Astrocyte (in vitro differentiated cells and primary cell): ENCODE data around the gene ZNF503. TPM values are rescaled to one million over a fixed set of nuclear protein-coding genes. Genes with fewer than 3 reads are reported as not detected.

Experiments used
- DNase-seq: peaks from one replicate; pipeline ENCODE4 v3.0.0-alpha.2; 2010; ENCODE audit warnings: low read depth
- FAIRE-seq: peaks from 2 replicates; lab custom pipeline; 2011; peaks lifted over from hg19 to GRCh38; lab: Jason Lieb, UNC
- H2AFZ ChIP-seq: 2 replicates; pipeline ENCODE4 v1.6.0; 2012; ENCODE audit warnings: low read depth, low read length, inconsistent platforms
- H3K27ac ChIP-seq: 2 replicates; pipeline ENCODE4 v1.5.1; 2011; ENCODE audit warnings: low read depth, low read length, inconsistent platforms
- H3K27me3 ChIP-seq: 2 replicates; pipeline ENCODE4 v1.6.0; 2011; ENCODE audit warnings: low read length, inconsistent platforms; ENCODE audit not compliant: insufficient read depth
- H3K36me3 ChIP-seq: 2 replicates; pipeline ENCODE4 v1.5.1; 2011; ENCODE audit warnings: low read length, inconsistent platforms; ENCODE audit not compliant: insufficient read depth
- H3K4me1 ChIP-seq: 2 replicates; pipeline ENCODE4 v1.5.1; 2011; ENCODE audit warnings: low read length, inconsistent platforms; ENCODE audit not compliant: insufficient read depth
- H3K4me2 ChIP-seq: 2 replicates; pipeline ENCODE4 v1.6.0; 2012; ENCODE audit warnings: low read length, inconsistent platforms
- H3K4me3 ChIP-seq: 2 replicates; pipeline ENCODE4 v1.5.1; 2011; ENCODE audit warnings: low read depth, mild to moderate bottlenecking, low read length, inconsistent platforms; ENCODE audit not compliant: insufficient read depth
- H3K79me2 ChIP-seq: 2 replicates; pipeline ENCODE4 v1.6.0; 2012; ENCODE audit warnings: mild to moderate bottlenecking, low read length, inconsistent platforms; ENCODE audit not compliant: insufficient read depth
- H3K9ac ChIP-seq: 2 replicates; pipeline ENCODE4 v1.6.0; 2012; ENCODE audit warnings: mild to moderate bottlenecking, low read length, inconsistent platforms
- H3K9me3 ChIP-seq: 2 replicates; pipeline ENCODE4 v1.5.1; 2012; ENCODE audit warnings: low read depth, mild to moderate bottlenecking, low read length, inconsistent platforms; ENCODE audit not compliant: insufficient read depth
- H4K20me1 ChIP-seq: 2 replicates; pipeline ENCODE4 v1.6.0; 2012; ENCODE audit warnings: low read length, inconsistent platforms; ENCODE audit not compliant: insufficient read depth
- H3K27ac Mint-ChIP-seq: one replicate; pipeline ENCODE4 v1.8.0; 2021; ENCODE audit warnings: mild to moderate bottlenecking, mixed read lengths; ENCODE audit not compliant: unreplicated experiment
- H3K27me3 Mint-ChIP-seq: one replicate; pipeline ENCODE4 v1.8.0; 2021; ENCODE audit warnings: low read depth, mixed read lengths; ENCODE audit not compliant: unreplicated experiment
- H3K36me3 Mint-ChIP-seq: one replicate; pipeline ENCODE4 v1.8.0; 2021; ENCODE audit warnings: low read depth, mixed read lengths; ENCODE audit not compliant: unreplicated experiment
- H3K4me1 Mint-ChIP-seq: one replicate; pipeline ENCODE4 v1.8.0; 2021; ENCODE audit warnings: low read depth, mixed read lengths; ENCODE audit not compliant: unreplicated experiment
- H3K4me3 Mint-ChIP-seq: one replicate; pipeline ENCODE4 v1.8.0; 2021; ENCODE audit warnings: mild to moderate bottlenecking, moderate library complexity, mixed read lengths; ENCODE audit not compliant: unreplicated experiment
- H3K9me3 Mint-ChIP-seq: one replicate; pipeline ENCODE4 v1.8.0; 2021; ENCODE audit warnings: mild to moderate bottlenecking, mixed read lengths; ENCODE audit not compliant: unreplicated experiment
- CTCF ChIP-seq: IDR thresholded peaks from 2 replicates; pipeline ENCODE4 v1.5.1; 2011; ENCODE audit warnings: low read depth, mild to moderate bottlenecking, inconsistent platforms, low read length, moderate library complexity; ENCODE audit not compliant: insufficient read depth
- EZH2 ChIP-seq: IDR thresholded peaks from 2 replicates; pipeline ENCODE4 v1.6.1; 2012; ENCODE audit warnings: mild to moderate bottlenecking, low read length, inconsistent platforms; ENCODE audit not compliant: insufficient read depth
- total RNA-seq: library from RNA; stranded (reverse); gene quantifications from 2 replicates; pipeline ENCODE4 v1.2.1, GENCODE V29; 2021

ZNF503 gene
- total RNA-seq, 1 donor from 2014 or later: 11.9 TPM

- peaks cover 4% of the 10 kb centered on the region for H3K36me3 Mint-ChIP-seq
- H3K4me1 Mint-ChIP-seq: no peaks in the 10 kb centered on the region
- TF ChIP-seq CTCF: no peak
- TF ChIP-seq EZH2: no peak
- no peak overlapping the region for H3K27ac ChIP-seq
- H3K36me3 ChIP-seq: no peaks in the 10 kb centered on the region
- peaks cover 3% of the 10 kb centered on the region for H3K79me2 ChIP-seq
- H3K27me3 Mint-ChIP-seq: peaks cover 75% of the 10 kb centered on the region
- H3K9ac ChIP-seq: no peak overlapping the region
- H3K9me3 ChIP-seq: peaks cover 8% of the 10 kb centered on the region
- H3K9me3 Mint-ChIP-seq: peaks cover 33% of the 10 kb centered on the region
- no peak overlapping the region for H3K4me3 Mint-ChIP-seq
- no peak overlapping the region for H3K4me2 ChIP-seq
- H4K20me1 ChIP-seq: peaks cover 8% of the 10 kb centered on the region
- no peak overlapping the region for H3K27ac Mint-ChIP-seq
- no peak overlapping the region for H2AFZ ChIP-seq
- peaks cover 5% of the 10 kb centered on the region for H3K27me3 ChIP-seq
- no peak overlapping the region for H3K4me3 ChIP-seq
- FAIRE-seq (no peak), DNase-seq (no peak)
- H3K4me1 ChIP-seq: peaks cover 4% of the 10 kb centered on the region
Measured at GRCh38 chr10:75390178-75390577, 11.4 kb downstream of the ZNF503 start.

- no peaks in the 10 kb centered on the region for H3K4me1 Mint-ChIP-seq
- no peaks in the 10 kb centered on the region for H3K4me1 ChIP-seq
- H3K9me3 Mint-ChIP-seq: peaks cover 34% of the 10 kb centered on the region
- H3K9ac ChIP-seq: no peak overlapping the region
- H3K9me3 ChIP-seq: peaks cover 8% of the 10 kb centered on the region
- H3K36me3 ChIP-seq: no peaks in the 10 kb centered on the region
- no peak overlapping the region for H3K4me3 ChIP-seq
- H3K27ac Mint-ChIP-seq: no peak overlapping the region
- H4K20me1 ChIP-seq: no peaks in the 10 kb centered on the region
- H3K27me3 Mint-ChIP-seq: peaks cover 69% of the 10 kb centered on the region
- no peak overlapping the region for H3K27ac ChIP-seq
- H3K36me3 Mint-ChIP-seq: no peaks in the 10 kb centered on the region
- no peak overlapping the region for H3K4me2 ChIP-seq
- FAIRE-seq: no peak
- DNase-seq: no peak
- no peaks in the 10 kb centered on the region for H3K79me2 ChIP-seq
- TF ChIP-seq EZH2 (no peak), CTCF (no peak)
- peaks cover 5% of the 10 kb centered on the region for H3K27me3 ChIP-seq
- no peak overlapping the region for H2AFZ ChIP-seq
- no peak overlapping the region for H3K4me3 Mint-ChIP-seq
Measured at GRCh38 chr10:75388082-75388481, 13.5 kb downstream of the ZNF503 start.

- H3K27ac Mint-ChIP-seq: no peak overlapping the region
- no peak overlapping the region for H3K4me2 ChIP-seq
- no peaks in the 10 kb centered on the region for H3K79me2 ChIP-seq
- H3K4me1 ChIP-seq: no peaks in the 10 kb centered on the region
- DNase-seq: no peak
- H3K9me3 ChIP-seq: peaks cover 8% of the 10 kb centered on the region
- H3K27me3 ChIP-seq: no peaks in the 10 kb centered on the region
- H3K27me3 Mint-ChIP-seq: peaks cover 62% of the 10 kb centered on the region
- H3K4me3 Mint-ChIP-seq: no peak overlapping the region
- H3K9me3 Mint-ChIP-seq: peaks cover 29% of the 10 kb centered on the region
- H3K4me3 ChIP-seq: no peak overlapping the region
- no peaks in the 10 kb centered on the region for H3K4me1 Mint-ChIP-seq
- H2AFZ ChIP-seq: no peak overlapping the region
- no peak overlapping the region for H3K9ac ChIP-seq
- no peaks in the 10 kb centered on the region for H4K20me1 ChIP-seq
- TF ChIP-seq CTCF (no peak), EZH2 (no peak)
- H3K36me3 ChIP-seq: no peaks in the 10 kb centered on the region
- H3K27ac ChIP-seq: no peak overlapping the region
- H3K36me3 Mint-ChIP-seq: no peaks in the 10 kb centered on the region
- no peak for FAIRE-seq
Measured at GRCh38 chr10:75386128-75386527, 15.4 kb downstream of the ZNF503 start.
